CD1c-positive myeloid dendritic cell (primary cell): Measurements from ENCODE around the gene HNRNPUL2.
A peak's percentile ranks its signal among the peaks of the same experiment; 100 is the strongest.
"Not testable (repeated sequence)": the region's sequence is repeated elsewhere in the genome, so short reads cannot be mapped to it uniquely, and the experiment has no call there.

Source experiments
- DNase-seq: peaks from one replicate; pipeline ENCODE4 v3.0.0-alpha.2; 2016; ENCODE audit errors: extremely low spot score

Gene HNRNPUL2

GRCh38 chr11:62727165-62727871, at the start of gene HNRNPUL2:
Gene HNRNPUL2 (minus strand): TSS chr11:62727457. CDS start chr11:62727156, 301 bp downstream.
- DNase-seq: peak; percentile 100

- no peak for DNase-seq
These were observed 48.4 kb upstream of the HNRNPUL2 start for GRCh38 chr11:62775646-62776045.

- no peak for DNase-seq
These were observed 47.1 kb upstream of the HNRNPUL2 start for GRCh38 chr11:62774407-62774806.

GRCh38 chr11:62771144-62772021, 44.1 kb upstream of the HNRNPUL2 start, which contains the start of gene TAF6L:
Gene TAF6L (plus strand): TSS chr11:62771396. CDS start chr11:62775784, 4,388 bp downstream.
- peak; percentile 97 for DNase-seq

- DNase-seq: no peak
These were observed 43.5 kb upstream of the HNRNPUL2 start for GRCh38 chr11:62770778-62771143.

- not testable (repeated sequence) for DNase-seq
These were observed 33.6 kb upstream of the HNRNPUL2 start for GRCh38 chr11:62760867-62761227.

- no peak for DNase-seq
These were observed 30.9 kb upstream of the HNRNPUL2 start for GRCh38 chr11:62757846-62758788.

GRCh38 chr11:62755086-62755615, 27.9 kb upstream of the HNRNPUL2 start:
- no peak for DNase-seq

GRCh38 chr11:62753736-62754603, 26.7 kb upstream of the HNRNPUL2 start, which contains the start of gene ZBTB3:
Gene ZBTB3 (minus strand): TSS chr11:62754160. CDS start chr11:62753664, 496 bp downstream.
- peak; percentile 98 for DNase-seq

GRCh38 chr11:62752994-62753735, 25.9 kb upstream of the HNRNPUL2 start:
- no peak for DNase-seq

- DNase-seq: no peak
These were observed 25.0 kb upstream of the HNRNPUL2 start for GRCh38 chr11:62752177-62752785.

- DNase-seq: not testable (repeated sequence)
These were observed 22.7 kb upstream of the HNRNPUL2 start for GRCh38 chr11:62749931-62750330.

- DNase-seq: no peak
These were observed 20.4 kb upstream of the HNRNPUL2 start for GRCh38 chr11:62747475-62748160.

- DNase-seq: no peak
These were observed 9.9 kb upstream of the HNRNPUL2 start for GRCh38 chr11:62737196-62737595.

- peak; percentile 32 for DNase-seq
These were observed 5.6 kb upstream of the HNRNPUL2 start for GRCh38 chr11:62732830-62733229.

- DNase-seq: not testable (repeated sequence)
These were observed 2.8 kb upstream of the HNRNPUL2 start for GRCh38 chr11:62730076-62730475.

- peak; percentile 98 for DNase-seq
These were observed 1.1 kb upstream of the HNRNPUL2 start, which contains the start of gene TTC9C for GRCh38 chr11:62728171-62728988. Gene TTC9C (plus strand): TSS chr11:62728486. CDS start chr11:62728849, 363 bp downstream.

- peak; percentile 97 for DNase-seq
These were observed 564 bp upstream of the HNRNPUL2 start for GRCh38 chr11:62727872-62728170.
